ENCODE data around the gene MEGF6. TPM values are rescaled to one million over a fixed set of nuclear protein-coding genes. Genes with fewer than 3 reads are reported as not detected.

The MEGF6 gene
- total and polyA plus RNA-seq, 2 experiments from 2014 or later: 11.6 to 21.9 TPM

GRCh38 chr1:3626025-3626424, 14.7 kb upstream of the MEGF6 start:
- TF ChIP-seq EZH2 (IDR thresholded peaks at IDR 0.05; ENCODE audit: borderline replicate concordance) (no peak), EZH2phosphoT487 (IDR thresholded peaks at IDR 0.05; ENCODE audit: low read depth, severe bottlenecking, unreplicated experiment) (no peak), CTCF (IDR thresholded peaks at IDR 0.05; ENCODE audit: poor library complexity) (no peak)
- Histone ChIP-seq H3K36me3 (replicated peaks; ENCODE audit: insufficient read depth, low read depth) (no peaks in the 10 kb centered on the region), H3K27ac (peak overlapping the region; percentile 95), H3K4me2 (peak overlapping the region; percentile 91), H3K79me2 (peaks cover 28% of the 10 kb centered on the region), H3K9me2 (replicated peaks; ENCODE audit: insufficient read depth) (no peaks in the 10 kb centered on the region), H3K9me3 (ENCODE audit: low read depth) (no peaks in the 10 kb centered on the region), H2AFZ (no peak overlapping the region), H3K4me3 (no peak overlapping the region), H3K4me1 (ENCODE audit: insufficient read depth) (peaks cover 8% of the 10 kb centered on the region), H3K27me3 (no peaks in the 10 kb centered on the region), H4K20me1 (ENCODE audit: insufficient read depth, poor library complexity, severe bottlenecking) (no peaks in the 10 kb centered on the region)
- WGBS (ENCODE audit: low lambda C conversion rate, missing lambda C conversion rate): 93% methylated on average over 4 of the region's 4 CpGs
- no peak for DNase-seq (ENCODE audit: low spot score)

DNA sequence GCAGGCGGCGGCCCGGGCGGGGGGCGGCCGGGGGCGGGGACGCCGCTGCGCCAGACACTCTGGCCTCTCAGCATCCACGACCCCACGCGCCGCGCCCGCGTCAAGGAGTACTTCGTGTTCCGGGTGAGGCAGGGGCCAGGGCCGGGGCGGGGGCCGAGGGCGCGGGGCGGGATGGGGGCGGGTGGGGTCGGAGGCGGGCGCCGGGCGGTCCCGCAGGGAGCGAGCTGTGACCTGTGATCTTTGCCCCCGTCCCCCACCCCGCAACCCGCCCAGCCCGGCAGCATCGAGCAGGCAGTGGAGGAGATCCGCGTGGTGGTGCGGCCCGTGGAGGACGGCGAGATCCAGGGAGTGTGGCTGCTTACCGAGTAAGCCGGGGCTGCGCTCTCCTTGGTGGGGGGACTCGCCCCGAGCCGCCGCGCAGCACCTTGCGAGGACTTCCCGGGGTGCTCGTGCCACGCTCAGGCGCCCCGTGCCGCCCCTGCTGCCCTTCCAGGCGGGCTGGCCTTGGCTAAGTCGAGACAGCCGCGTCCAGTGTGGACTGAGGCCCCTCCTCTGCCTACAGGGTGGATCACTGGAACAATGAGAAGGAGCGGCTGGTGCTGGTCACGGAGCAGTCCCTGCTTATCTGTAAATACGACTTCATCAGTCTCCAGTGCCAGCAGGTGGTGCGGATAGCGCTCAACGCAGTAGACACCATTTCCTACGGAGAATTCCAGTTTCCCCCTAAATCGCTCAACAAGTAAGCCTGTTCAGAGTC, 14.0 kb upstream of the MEGF6 start:
- peak overlapping the region; percentile 91 for H3K4me2 ChIP-seq
- no peaks in the 10 kb centered on the region for H3K9me3 ChIP-seq (ENCODE audit: low read depth)
- 4% methylated on average over 24 of the region's 71 CpGs for WGBS (ENCODE audit: low lambda C conversion rate, missing lambda C conversion rate)
- H4K20me1 ChIP-seq (ENCODE audit: insufficient read depth, poor library complexity, severe bottlenecking): no peaks in the 10 kb centered on the region
- no peaks in the 10 kb centered on the region for H3K27me3 ChIP-seq
- TF ChIP-seq EZH2 (IDR thresholded peaks at IDR 0.05; ENCODE audit: borderline replicate concordance): no peak
- peak overlapping the region; percentile 23 for H2AFZ ChIP-seq
- H3K4me1 ChIP-seq (ENCODE audit: insufficient read depth): peaks cover 8% of the 10 kb centered on the region
- H3K36me3 ChIP-seq (replicated peaks; ENCODE audit: insufficient read depth, low read depth): no peaks in the 10 kb centered on the region
- H3K79me2 ChIP-seq: peaks cover 28% of the 10 kb centered on the region
- H3K9me2 ChIP-seq (replicated peaks; ENCODE audit: insufficient read depth): no peaks in the 10 kb centered on the region
- peak overlapping the region; percentile 95 for H3K27ac ChIP-seq
- peak overlapping the region; percentile 80 for H3K4me3 ChIP-seq
- DNase-seq (ENCODE audit: low spot score): peak; percentile 83

- no peaks in the 10 kb centered on the region for H3K9me3 ChIP-seq (ENCODE audit: low read depth)
- H3K9me2 ChIP-seq (replicated peaks; ENCODE audit: insufficient read depth): no peaks in the 10 kb centered on the region
- 2% methylated on average over 64 of the region's 108 CpGs for WGBS (ENCODE audit: low lambda C conversion rate, missing lambda C conversion rate)
- TF ChIP-seq CTCF (IDR thresholded peaks at IDR 0.05; ENCODE audit: poor library complexity) (no peak), EZH2phosphoT487 (IDR thresholded peaks at IDR 0.05; ENCODE audit: low read depth, severe bottlenecking, unreplicated experiment) (no peak), EZH2 (IDR thresholded peaks at IDR 0.05; ENCODE audit: borderline replicate concordance) (no peak)
- H3K27ac ChIP-seq: peak within 1 kb of the TSS; percentile 95
- peak within 1 kb of the TSS; percentile 68 for H2AFZ ChIP-seq
- peaks cover 8% of the 10 kb centered on the region for H3K4me1 ChIP-seq (ENCODE audit: insufficient read depth)
- H3K4me2 ChIP-seq: peak within 1 kb of the TSS; percentile 91
- peaks cover 28% of the 10 kb centered on the region for H3K79me2 ChIP-seq
- no peaks in the 10 kb centered on the region for H3K36me3 ChIP-seq (replicated peaks; ENCODE audit: insufficient read depth, low read depth)
- no peaks in the 10 kb centered on the region for H3K27me3 ChIP-seq
- no peaks in the 10 kb centered on the region for H4K20me1 ChIP-seq (ENCODE audit: insufficient read depth, poor library complexity, severe bottlenecking)
- DNase-seq (ENCODE audit: low spot score): peak; percentile 99
- H3K4me3 ChIP-seq: peak within 1 kb of the TSS; percentile 87
Measured at GRCh38 chr1:3624200-3625136, 13.2 kb upstream of the MEGF6 start, which contains the start of gene TPRG1L. TPRG1L (plus strand) TSS chr1:3625015; CDS start chr1:3625073, 58 bp downstream.

Measured in hepatocyte (in vitro differentiated cells).